Measurements from ENCODE around the gene MCFD2. TPM values are rescaled to one million over a fixed set of nuclear protein-coding genes. Genes with fewer than 3 reads are reported as not detected.

Gene MCFD2
- total and polyA plus RNA-seq, 12 donors = 29.6 to 695 (median 304) TPM

- peak in 1 of 7 donors; percentile 15 for DNase-seq
- 83 to 88% (median 86%) methylated on average over 8 of the region's 8 CpGs for WGBS, 4 donors
- H3K27me3 ChIP-seq = no peaks in the 10 kb centered on the region
- TF ChIP-seq POLR2A (IDR thresholded peaks at IDR 0.05) = no peak
- no peak for TF ChIP-seq CTCF (IDR thresholded peaks at IDR 0.05)
- H3K9me3 ChIP-seq (replicated peaks in 1 of 3) = no peaks in the 10 kb centered on the region
- peak overlapping the region in 4 of 5 donors; percentile 11 to 87 (median 62) for H3K27ac ChIP-seq
- H3K4me3 ChIP-seq = no peak overlapping the region
- H3K4me1 ChIP-seq (replicated peaks in 1 of 2) = peaks cover 19 to 40% of the 10 kb centered on the region in 2 donors
- intact Hi-C loops (cut with DNase I) = no loop called here
- no peaks in the 10 kb centered on the region for H3K36me3 ChIP-seq (replicated peaks in 1 of 2)
These were observed 40.2 kb downstream of the MCFD2 start for GRCh38 chr2:46875226-46875899.

- no peaks in the 10 kb centered on the region for H3K9me3 ChIP-seq (replicated peaks in 1 of 3)
- 65 to 74% (median 72%) methylated on average over 10 of the region's 10 CpGs for WGBS, 4 donors
- peak in 1 of 7 donors; percentile 16 for DNase-seq
- no peaks in the 10 kb centered on the region for H3K27me3 ChIP-seq
- TF ChIP-seq POLR2A (IDR thresholded peaks at IDR 0.05) = no peak
- no peak for TF ChIP-seq CTCF (IDR thresholded peaks at IDR 0.05)
- H3K4me3 ChIP-seq = no peak overlapping the region
- intact Hi-C loops (cut with DNase I) = no loop called here
- H3K36me3 ChIP-seq (replicated peaks in 1 of 2) = no peaks in the 10 kb centered on the region
- peak overlapping the region; percentile 10 to 87 (median 68) for H3K27ac ChIP-seq
- H3K4me1 ChIP-seq (replicated peaks in 1 of 2) = peaks cover 19 to 40% of the 10 kb centered on the region in 2 donors
These were observed 41.2 kb downstream of the MCFD2 start for GRCh38 chr2:46874236-46874929.

GRCh38 chr2:46873604-46874068 lies 42.0 kb downstream of the MCFD2 start:
- intact Hi-C loops (cut with DNase I) = no loop called here
- WGBS, 4 donors = 16 to 25% (median 21%) methylated on average over 5 of the region's 5 CpGs
- Histone ChIP-seq H3K9me3 (replicated peaks in 1 of 3) (no peaks in the 10 kb centered on the region), H3K27ac (peak overlapping the region; percentile 10 to 87 (median 68)), H3K4me1 (replicated peaks in 1 of 2) (peaks cover 19 to 40% of the 10 kb centered on the region in 2 donors), H3K4me3 (no peak overlapping the region), H3K36me3 (replicated peaks in 1 of 2) (no peaks in the 10 kb centered on the region), H3K27me3 (no peaks in the 10 kb centered on the region)
- TF ChIP-seq CTCF (IDR thresholded peaks at IDR 0.05) = no peak
- TF ChIP-seq POLR2A (IDR thresholded peaks at IDR 0.05) = peak in 1 of 2 donors; percentile 53
- peak; percentile 84 to 95 (median 93) for DNase-seq

GRCh38 chr2:46872902-46873603 lies 42.6 kb downstream of the MCFD2 start:
- 95 to 100% (median 98%) methylated on average over 4 of the region's 4 CpGs for WGBS, 4 donors
- Histone ChIP-seq H3K36me3 (replicated peaks in 1 of 2) (no peaks in the 10 kb centered on the region), H3K4me3 (no peak overlapping the region), H3K27me3 (no peaks in the 10 kb centered on the region), H3K27ac (peak overlapping the region in 4 of 5 donors; percentile 26 to 87 (median 72)), H3K9me3 (replicated peaks in 1 of 3) (no peaks in the 10 kb centered on the region), H3K4me1 (replicated peaks in 1 of 2) (peaks cover 19 to 40% of the 10 kb centered on the region in 2 donors)
- intact Hi-C loops (cut with DNase I) = no loop called here
- TF ChIP-seq CTCF (IDR thresholded peaks at IDR 0.05) (no peak), POLR2A (IDR thresholded peaks at IDR 0.05) (no peak)
- DNase-seq = peak in 1 of 7 donors; percentile 2

Measured in adrenal gland (tissue), 12 donors.